Measurements from ENCODE around the gene B4GALT5.
A peak's percentile ranks its signal among the peaks of the same experiment; 100 is the strongest.
"Not testable (repeated sequence)": the region's sequence is repeated elsewhere in the genome, so short reads cannot be mapped to it uniquely, and the experiment has no call there.

B4GALT5 gene

GRCh38 chr20:49724408-49725223 is 10.9 kb upstream of the B4GALT5 start:
- DNase-seq (no peak), ATAC-seq (replicated peaks) (peak; percentile 44)
- Mint-ChIP-seq H3K4me3 (peak overlapping the region in 1 of 2 donors; percentile 31), H3K36me3 (ENCODE audit: insufficient read depth) (no peaks in the 10 kb centered on the region), H3K27ac (peak overlapping the region in 1 of 2 donors; percentile 44), H3K27me3 (no peaks in the 10 kb centered on the region), H3K9me3 (no peaks in the 10 kb centered on the region), H3K4me1 (ENCODE audit: low read depth in 2 of 2) (peaks cover 7 to 10% of the 10 kb centered on the region in 2 donors)

- H3K4me1 Mint-ChIP-seq (ENCODE audit: low read depth in 2 of 2): peaks cover 7 to 10% of the 10 kb centered on the region in 2 donors
- H3K36me3 Mint-ChIP-seq (ENCODE audit: insufficient read depth); DNase-seq; H3K9me3 Mint-ChIP-seq; ATAC-seq (replicated peaks); H3K4me3 Mint-ChIP-seq; H3K27ac Mint-ChIP-seq; H3K27me3 Mint-ChIP-seq: not testable (repeated sequence)
Observed at GRCh38 chr20:49723758-49724157, 10.1 kb upstream of the B4GALT5 start.

GRCh38 chr20:49721326-49721725 is 7.6 kb upstream of the B4GALT5 start:
- not testable (repeated sequence) for DNase-seq; H3K9me3 Mint-ChIP-seq; H3K27ac Mint-ChIP-seq; H3K4me3 Mint-ChIP-seq; H3K36me3 Mint-ChIP-seq (ENCODE audit: insufficient read depth); ATAC-seq (replicated peaks); H3K27me3 Mint-ChIP-seq
- H3K4me1 Mint-ChIP-seq (ENCODE audit: low read depth in 2 of 2): peaks cover 7 to 13% of the 10 kb centered on the region in 2 donors

- peak overlapping the region in 1 of 2 donors; percentile 95 for H3K4me3 Mint-ChIP-seq
- no peaks in the 10 kb centered on the region for H3K9me3 Mint-ChIP-seq
- no peak for DNase-seq
- H3K36me3 Mint-ChIP-seq (ENCODE audit: insufficient read depth): peaks cover 3% of the 10 kb centered on the region
- H3K4me1 Mint-ChIP-seq (ENCODE audit: low read depth in 2 of 2): peaks cover 29 to 32% of the 10 kb centered on the region in 2 donors
- no peak for ATAC-seq (replicated peaks)
- no peak overlapping the region for H3K27ac Mint-ChIP-seq
- H3K27me3 Mint-ChIP-seq: no peaks in the 10 kb centered on the region
Observed at GRCh38 chr20:49715466-49715865, 1.8 kb upstream of the B4GALT5 start.

- Mint-ChIP-seq H3K9me3 (no peaks in the 10 kb centered on the region), H3K27ac (peak overlapping the region; percentile 94 to 97), H3K36me3 (ENCODE audit: insufficient read depth) (peaks cover 10% of the 10 kb centered on the region), H3K4me1 (ENCODE audit: low read depth in 2 of 2) (peaks cover 38 to 51% of the 10 kb centered on the region in 2 donors), H3K27me3 (no peaks in the 10 kb centered on the region), H3K4me3 (peak overlapping the region; percentile 89 to 95)
- ATAC-seq (replicated peaks) (peak; percentile 64), DNase-seq (peak in 1 of 3 experiments; percentile 24)
Observed at GRCh38 chr20:49712996-49713752, 504 bp downstream of the B4GALT5 start.

- Mint-ChIP-seq H3K4me3 (peak overlapping the region; percentile 89 to 95), H3K4me1 (ENCODE audit: low read depth in 2 of 2) (peaks cover 36 to 52% of the 10 kb centered on the region in 2 donors), H3K36me3 (ENCODE audit: insufficient read depth) (peaks cover 10% of the 10 kb centered on the region), H3K27ac (peak overlapping the region; percentile 94 to 97), H3K9me3 (no peaks in the 10 kb centered on the region), H3K27me3 (no peaks in the 10 kb centered on the region)
- ATAC-seq (replicated peaks): no peak
- DNase-seq: no peak
Observed at GRCh38 chr20:49712646-49712995, 1.1 kb downstream of the B4GALT5 start.

- H3K9me3 Mint-ChIP-seq: no peaks in the 10 kb centered on the region
- DNase-seq (no peak), ATAC-seq (replicated peaks) (no peak)
- no peaks in the 10 kb centered on the region for H3K27me3 Mint-ChIP-seq
- H3K4me1 Mint-ChIP-seq (ENCODE audit: low read depth in 2 of 2): peaks cover 38 to 57% of the 10 kb centered on the region in 2 donors
- H3K27ac Mint-ChIP-seq: peak overlapping the region; percentile 94 to 97
- H3K4me3 Mint-ChIP-seq: peak overlapping the region; percentile 89 to 95
- H3K36me3 Mint-ChIP-seq (ENCODE audit: insufficient read depth): peaks cover 10% of the 10 kb centered on the region
Observed at GRCh38 chr20:49712118-49712517, 1.6 kb downstream of the B4GALT5 start.

GRCh38 chr20:49711667-49711987 is 2.1 kb downstream of the B4GALT5 start:
- ATAC-seq (replicated peaks): no peak
- Mint-ChIP-seq H3K4me3 (peak overlapping the region; percentile 89 to 95), H3K4me1 (ENCODE audit: low read depth in 2 of 2) (peaks cover 43 to 62% of the 10 kb centered on the region in 2 donors), H3K36me3 (ENCODE audit: insufficient read depth) (peaks cover 10% of the 10 kb centered on the region), H3K27me3 (no peaks in the 10 kb centered on the region), H3K9me3 (no peaks in the 10 kb centered on the region), H3K27ac (peak overlapping the region; percentile 94 to 97)
- DNase-seq: no peak

- Mint-ChIP-seq H3K36me3 (ENCODE audit: insufficient read depth) (peaks cover 10% of the 10 kb centered on the region), H3K4me3 (peak overlapping the region; percentile 89 to 95), H3K27me3 (no peaks in the 10 kb centered on the region), H3K27ac (peak overlapping the region; percentile 94 to 97), H3K9me3 (no peaks in the 10 kb centered on the region), H3K4me1 (ENCODE audit: low read depth in 2 of 2) (peaks cover 48 to 67% of the 10 kb centered on the region in 2 donors)
- DNase-seq (no peak), ATAC-seq (replicated peaks) (no peak)
Observed at GRCh38 chr20:49710971-49711666, 2.6 kb downstream of the B4GALT5 start.

- no peak for DNase-seq
- Mint-ChIP-seq H3K4me3 (peak overlapping the region; percentile 11 to 54), H3K36me3 (ENCODE audit: insufficient read depth) (peaks cover 7% of the 10 kb centered on the region), H3K27me3 (no peaks in the 10 kb centered on the region), H3K9me3 (no peaks in the 10 kb centered on the region), H3K27ac (peak overlapping the region; percentile 74 to 89), H3K4me1 (ENCODE audit: low read depth in 2 of 2) (peaks cover 46 to 69% of the 10 kb centered on the region in 2 donors)
- no peak for ATAC-seq (replicated peaks)
Observed at GRCh38 chr20:49707118-49707517, 6.6 kb downstream of the B4GALT5 start.

GRCh38 chr20:49706630-49707091 is 7.0 kb downstream of the B4GALT5 start:
- no peaks in the 10 kb centered on the region for H3K9me3 Mint-ChIP-seq
- DNase-seq: no peak
- peak overlapping the region; percentile 11 to 54 for H3K4me3 Mint-ChIP-seq
- H3K36me3 Mint-ChIP-seq (ENCODE audit: insufficient read depth): peaks cover 8% of the 10 kb centered on the region
- H3K27me3 Mint-ChIP-seq: no peaks in the 10 kb centered on the region
- H3K4me1 Mint-ChIP-seq (ENCODE audit: low read depth in 2 of 2): peaks cover 46 to 69% of the 10 kb centered on the region in 2 donors
- H3K27ac Mint-ChIP-seq: peak overlapping the region; percentile 74 to 89
- ATAC-seq (replicated peaks): peak; percentile 35

- Mint-ChIP-seq H3K27ac (peak overlapping the region; percentile 74 to 89), H3K36me3 (ENCODE audit: insufficient read depth) (peaks cover 16% of the 10 kb centered on the region), H3K4me1 (ENCODE audit: low read depth in 2 of 2) (peaks cover 45 to 69% of the 10 kb centered on the region in 2 donors), H3K4me3 (peak overlapping the region; percentile 31 to 54)
- ATAC-seq (replicated peaks); DNase-seq; H3K9me3 Mint-ChIP-seq; H3K27me3 Mint-ChIP-seq: not testable (repeated sequence)
Observed at GRCh38 chr20:49705893-49706292, 7.8 kb downstream of the B4GALT5 start.

- ATAC-seq (replicated peaks) (peak; percentile 69), DNase-seq (peak in 1 of 3 experiments; percentile 8)
- no peaks in the 10 kb centered on the region for H3K9me3 Mint-ChIP-seq
- H3K36me3 Mint-ChIP-seq (ENCODE audit: insufficient read depth): peaks cover 21% of the 10 kb centered on the region
- H3K27ac Mint-ChIP-seq: peak overlapping the region; percentile 74 to 89
- H3K4me1 Mint-ChIP-seq (ENCODE audit: low read depth in 2 of 2): peaks cover 41 to 69% of the 10 kb centered on the region in 2 donors
- H3K4me3 Mint-ChIP-seq: peak overlapping the region; percentile 31 to 54
- H3K27me3 Mint-ChIP-seq: no peaks in the 10 kb centered on the region
Observed at GRCh38 chr20:49705358-49705757, 8.3 kb downstream of the B4GALT5 start.

All from effector memory CD8-positive, alpha-beta T cell (primary cell).